ENCODE measurements around the gene GPATCH8.

Gene GPATCH8

GRCh38 chr17:44378171-44378705 is 125.0 kb downstream of the GPATCH8 start:
- in situ Hi-C loops (cut with HindIII; ENCODE audit: low pct_ligation_motif_present, low sequenced_read_pairs) = no loop called here
- TF ChIP-seq CTCF (IDR thresholded peaks at IDR 0.05; ENCODE audit: low read depth, low read length, missing control alignments) = no peak
- DNase-seq = no peak
- Histone ChIP-seq H3K4me3 (ENCODE audit: low read depth, low read length) (no peak overlapping the region), H3K27me3 (replicated peaks) (no peaks in the 10 kb centered on the region), H3K36me3 (replicated peaks) (no peaks in the 10 kb centered on the region), H3K27ac (no peak overlapping the region)

GRCh38 chr17:44376779-44377178 is 126.4 kb downstream of the GPATCH8 start:
- in situ Hi-C loops (cut with HindIII; ENCODE audit: low pct_ligation_motif_present, low sequenced_read_pairs) = no loop called here
- H3K27ac ChIP-seq = no peak overlapping the region
- TF ChIP-seq CTCF (IDR thresholded peaks at IDR 0.05; ENCODE audit: low read depth, low read length, missing control alignments) = no peak
- DNase-seq = no peak
- no peaks in the 10 kb centered on the region for H3K27me3 ChIP-seq (replicated peaks)
- H3K4me3 ChIP-seq (ENCODE audit: low read depth, low read length) = no peak overlapping the region
- H3K36me3 ChIP-seq (replicated peaks) = no peaks in the 10 kb centered on the region

DNA sequence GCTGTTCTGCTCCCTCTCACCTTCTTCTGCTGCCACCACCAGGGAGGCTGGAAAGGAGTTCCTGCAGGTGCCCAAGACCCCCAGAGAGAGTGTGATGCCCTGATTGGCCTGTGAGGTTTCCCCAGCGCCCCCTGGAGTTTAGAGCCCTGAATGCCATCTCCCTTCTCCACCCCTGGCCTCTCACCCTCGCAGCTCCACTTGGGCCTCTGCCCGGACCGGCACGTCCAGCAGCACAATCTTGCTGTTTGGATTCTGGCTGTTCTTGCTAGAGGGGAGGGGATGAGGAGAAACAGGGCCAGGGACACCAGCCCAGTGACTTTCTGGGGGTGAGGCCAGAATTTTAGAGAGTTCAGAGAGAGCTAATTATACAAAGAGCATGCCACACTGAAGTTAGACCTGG is 127.1 kb downstream of the GPATCH8 start:
- TF ChIP-seq CTCF (IDR thresholded peaks at IDR 0.05; ENCODE audit: low read depth, low read length, missing control alignments) = peak; percentile 75
- in situ Hi-C loops (cut with HindIII; ENCODE audit: low pct_ligation_motif_present, low sequenced_read_pairs) = no loop called here
- Histone ChIP-seq H3K4me3 (ENCODE audit: low read depth, low read length) (no peak overlapping the region), H3K27me3 (replicated peaks) (peaks cover under 1% of the 10 kb centered on the region), H3K36me3 (replicated peaks) (no peaks in the 10 kb centered on the region), H3K27ac (no peak overlapping the region)
- peak; percentile 18 for DNase-seq

DNA sequence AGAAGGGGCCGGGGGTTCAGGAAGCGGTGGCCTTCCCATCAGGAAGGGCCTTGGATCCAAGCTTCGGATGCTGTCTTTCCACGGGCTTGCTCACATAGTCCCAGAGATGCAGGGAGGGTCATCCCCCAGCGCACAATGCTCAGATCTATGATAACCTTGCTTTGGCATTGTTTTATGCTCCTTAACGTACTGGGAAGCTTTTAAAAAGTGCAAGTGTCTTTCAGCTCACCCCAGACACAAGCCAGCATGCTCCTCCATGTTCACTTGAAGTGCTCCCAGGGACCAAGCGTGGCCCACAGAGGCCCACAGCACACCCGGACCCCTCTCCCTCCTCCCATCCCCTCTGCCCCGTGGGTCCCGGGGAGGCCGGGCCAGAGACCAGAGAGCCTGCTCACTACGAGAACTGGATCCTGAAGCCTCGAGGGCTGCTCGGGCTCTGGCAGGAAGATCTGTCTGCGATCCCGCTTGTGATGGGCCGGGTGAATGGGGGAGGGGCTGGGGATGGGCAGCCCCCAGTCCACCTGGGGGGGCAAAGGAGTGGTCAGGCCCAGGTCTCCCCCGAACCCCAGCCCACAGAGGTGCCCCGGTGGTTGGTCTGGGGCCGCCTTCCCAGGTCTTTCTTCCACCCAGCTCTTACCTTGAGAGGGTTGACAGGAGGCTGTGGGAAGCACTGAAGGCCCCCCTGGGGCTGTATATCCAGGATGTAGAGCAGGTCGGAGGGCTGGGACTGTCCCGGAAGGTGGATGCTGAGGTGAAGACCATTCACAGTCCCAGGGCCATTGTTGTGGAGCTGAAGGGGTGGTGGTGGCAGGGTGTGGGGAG is 127.8 kb downstream of the GPATCH8 start:
- no peak for DNase-seq
- TF ChIP-seq CTCF (IDR thresholded peaks at IDR 0.05; ENCODE audit: low read depth, low read length, missing control alignments) = no peak
- no peaks in the 10 kb centered on the region for H3K36me3 ChIP-seq (replicated peaks)
- no peak overlapping the region for H3K27ac ChIP-seq
- in situ Hi-C loops (cut with HindIII; ENCODE audit: low pct_ligation_motif_present, low sequenced_read_pairs) = no loop called here
- H3K27me3 ChIP-seq (replicated peaks) = peaks cover 4% of the 10 kb centered on the region
- no peak overlapping the region for H3K4me3 ChIP-seq (ENCODE audit: low read depth, low read length)

GRCh38 chr17:44374306-44375195 is 128.7 kb downstream of the GPATCH8 start:
- in situ Hi-C loops (cut with HindIII; ENCODE audit: low pct_ligation_motif_present, low sequenced_read_pairs) = no loop called here
- TF ChIP-seq CTCF (IDR thresholded peaks at IDR 0.05; ENCODE audit: low read depth, low read length, missing control alignments) = no peak

More at GRCh38 chr17:44374306-44375195, 128.7 kb downstream of the GPATCH8 start:
- H3K4me3 ChIP-seq (ENCODE audit: low read depth, low read length) = no peak overlapping the region
- no peak overlapping the region for H3K27ac ChIP-seq
- H3K27me3 ChIP-seq (replicated peaks) = peaks cover 4% of the 10 kb centered on the region
- DNase-seq = no peak
- no peaks in the 10 kb centered on the region for H3K36me3 ChIP-seq (replicated peaks)
